Gastroesophageal sphincter (tissue), 3 donors: ENCODE data around the gene SLC7A6.

Experiments used
- CTCF ChIP-seq, 4 experiments: fragments of 200-600 bp in 2 of 4; fragments of 450-650 bp in 2 of 4; sonication (generic) in 1 of 4; IDR thresholded peaks; one replicate each; pipeline ENCODE4 v1.5.1; 2017 to 2019; ENCODE audit warnings: antibody characterized with exemption in 4 of 4, mild to moderate bottlenecking in 2 of 4, moderate library complexity in 2 of 4
- EP300 ChIP-seq: sonication (generic); formaldehyde crosslinking; IDR thresholded peaks from one replicate; pipeline ENCODE4 v1.6.1; 2017; ENCODE audit warnings: antibody characterized with exemption, mild to moderate bottlenecking

GRCh38 chr16:68298312-68298711 lies 34.0 kb downstream of the SLC7A6 start:
- TF ChIP-seq CTCF (IDR thresholded peaks at IDR 0.05): no peak
- TF ChIP-seq EP300: no peak
